Muscle layer of colon (tissue), 2 donors: Measurements from ENCODE around the gene PFKFB1.

ENCODE experiments used
- H3K27ac ChIP-seq: one replicate; pipeline ENCODE4 v1.7.0; 2013; ENCODE audit warnings: low read depth, mild to moderate bottlenecking, low read length, moderate library complexity
- H3K27me3 ChIP-seq, 2 donors: one replicate each; pipeline ENCODE4 v1.7.0; 2013; ENCODE audit warnings: low read length in 2 of 2, mild to moderate bottlenecking in 2 of 2; ENCODE audit not compliant: insufficient read depth in 2 of 2, control insufficient read depth in 1 of 2
- H3K36me3 ChIP-seq: one replicate; pipeline ENCODE4 v1.7.0; 2013; ENCODE audit warnings: mild to moderate bottlenecking, low read length; ENCODE audit not compliant: insufficient read depth
- H3K4me1 ChIP-seq: one replicate; pipeline ENCODE4 v1.7.0; 2013; ENCODE audit warnings: mild to moderate bottlenecking, low read length; ENCODE audit not compliant: insufficient read depth
- H3K4me3 ChIP-seq, 2 donors: one replicate each; pipeline ENCODE4 v1.7.0; 2013; ENCODE audit warnings: low read length in 2 of 2, low read depth in 1 of 2, mild to moderate bottlenecking in 1 of 2, moderate library complexity in 1 of 2
- H3K9ac ChIP-seq: one replicate; pipeline ENCODE4 v1.7.0; 2013; ENCODE audit warnings: low read length
- H3K9me3 ChIP-seq: one replicate; pipeline ENCODE4 v1.7.0; 2013; ENCODE audit warnings: mild to moderate bottlenecking, low read length
- donor health status: abdominal sarcoma.
- donor health status: Adenocarcinoma of cecum.

PFKFB1 gene

DNA sequence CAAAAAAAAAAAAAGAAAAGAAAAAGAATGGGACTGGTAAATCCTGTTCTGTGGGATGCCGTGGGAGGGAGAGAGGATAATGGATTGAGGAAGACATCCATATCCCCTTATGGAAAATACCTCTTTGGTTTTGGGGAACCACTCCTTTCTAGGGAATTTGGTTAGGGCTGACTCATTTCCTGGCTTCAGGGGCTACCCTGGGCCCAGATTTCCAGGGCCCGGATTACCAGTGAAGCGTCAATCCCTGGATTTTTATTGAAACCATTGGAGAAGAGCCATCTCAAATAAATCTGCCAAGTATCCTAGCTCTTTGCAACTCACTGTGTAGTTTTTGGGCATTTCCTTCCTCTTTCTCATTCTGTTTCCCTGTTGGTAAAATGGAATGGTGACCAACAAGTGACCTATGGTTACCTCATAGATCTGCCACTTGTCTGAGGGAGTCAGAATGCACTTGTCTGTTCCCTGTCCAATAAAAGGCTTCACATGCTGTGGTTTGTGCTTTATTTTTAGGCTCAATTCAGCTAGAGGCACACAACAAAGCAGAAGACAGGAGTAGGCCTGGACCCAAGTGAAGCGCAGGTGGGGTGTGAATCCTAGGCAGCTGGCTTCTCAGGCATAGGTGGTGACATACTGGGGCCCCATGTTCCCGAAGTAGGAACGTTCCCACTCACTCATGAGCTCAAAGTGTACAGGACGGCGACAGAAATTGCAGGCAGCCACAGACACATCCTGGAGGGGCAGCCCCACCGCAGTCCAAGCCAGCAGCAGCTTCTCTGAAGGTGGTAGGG lies 14.8 kb upstream of the PFKFB1 start:
- Histone ChIP-seq H3K36me3 (peaks cover 8% of the 10 kb centered on the region), H3K27me3 (no peaks in the 10 kb centered on the region), H3K27ac (no peak overlapping the region), H3K4me3 (no peak overlapping the region), H3K9me3 (no peaks in the 10 kb centered on the region), H3K9ac (no peak overlapping the region), H3K4me1 (no peaks in the 10 kb centered on the region)

DNA sequence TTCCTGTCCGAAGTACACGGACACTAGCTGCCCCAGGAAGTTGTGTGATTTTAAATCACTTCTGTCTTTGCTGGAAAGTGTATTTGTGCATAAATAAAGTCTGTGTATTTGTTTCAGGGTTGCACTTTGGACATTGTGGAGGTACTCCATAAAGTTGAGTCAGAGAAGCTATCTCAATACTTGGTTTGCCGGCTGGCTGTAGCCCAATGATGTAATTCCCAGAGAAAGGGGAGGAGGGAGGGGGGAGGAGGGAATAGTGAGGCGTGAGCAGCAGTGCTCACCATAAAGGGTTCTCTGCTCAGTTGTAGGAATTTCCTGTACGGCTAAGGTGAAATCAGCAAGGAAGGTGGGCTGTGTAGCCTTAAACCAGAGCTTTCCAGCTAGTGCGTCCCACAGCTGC lies 13.7 kb upstream of the PFKFB1 start:
- H3K27me3 ChIP-seq, result no peaks in the 10 kb centered on the region
- H3K4me3 ChIP-seq, result no peak overlapping the region
- H3K36me3 ChIP-seq, result peaks cover 10% of the 10 kb centered on the region
- H3K27ac ChIP-seq, result no peak overlapping the region
- H3K9me3 ChIP-seq, result no peaks in the 10 kb centered on the region
- H3K4me1 ChIP-seq, result no peaks in the 10 kb centered on the region
- no peak overlapping the region for H3K9ac ChIP-seq

DNA sequence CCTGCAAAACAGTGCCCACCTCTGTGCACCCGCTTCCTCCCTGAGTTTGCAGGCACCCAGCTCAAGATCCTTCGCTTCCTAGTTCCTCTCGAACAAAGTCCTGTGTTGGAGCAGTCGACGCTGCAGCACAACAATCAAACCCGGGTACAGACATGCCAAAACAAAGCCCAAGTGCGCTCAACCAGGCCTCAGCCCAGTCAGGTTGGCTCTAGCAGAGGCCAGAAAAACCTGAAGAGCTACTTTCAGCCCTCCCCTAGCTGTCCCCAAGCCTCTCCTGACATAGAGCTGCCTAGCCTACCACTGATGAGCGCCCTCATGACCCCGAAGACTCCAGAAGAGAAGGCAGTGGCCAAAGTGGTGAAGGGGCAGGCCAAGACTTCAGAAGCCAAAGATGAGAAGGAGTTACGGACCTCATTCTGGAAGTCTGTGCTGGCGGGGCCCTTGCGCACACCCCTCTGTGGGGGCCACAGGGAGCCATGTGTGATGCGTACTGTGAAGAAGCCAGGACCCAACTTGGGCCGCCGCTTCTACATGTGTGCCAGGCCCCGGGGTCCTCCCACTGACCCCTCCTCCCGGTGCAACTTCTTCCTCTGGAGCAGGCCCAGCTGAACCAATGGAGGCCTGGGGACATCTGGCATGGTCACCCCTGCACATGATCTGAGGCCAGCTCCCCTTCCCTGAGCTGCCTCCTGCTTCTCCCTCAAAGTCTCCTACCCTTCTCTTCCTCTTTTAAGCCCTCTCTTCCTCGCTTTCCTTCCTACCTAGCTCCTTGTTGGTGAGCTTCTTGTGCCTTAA lies 13.0 kb upstream of the PFKFB1 start:
- Histone ChIP-seq H3K36me3 (peaks cover 10% of the 10 kb centered on the region), H3K9ac (no peak overlapping the region), H3K27ac (no peak overlapping the region), H3K4me1 (no peaks in the 10 kb centered on the region), H3K9me3 (no peaks in the 10 kb centered on the region), H3K4me3 (no peak overlapping the region), H3K27me3 (no peaks in the 10 kb centered on the region)

DNA sequence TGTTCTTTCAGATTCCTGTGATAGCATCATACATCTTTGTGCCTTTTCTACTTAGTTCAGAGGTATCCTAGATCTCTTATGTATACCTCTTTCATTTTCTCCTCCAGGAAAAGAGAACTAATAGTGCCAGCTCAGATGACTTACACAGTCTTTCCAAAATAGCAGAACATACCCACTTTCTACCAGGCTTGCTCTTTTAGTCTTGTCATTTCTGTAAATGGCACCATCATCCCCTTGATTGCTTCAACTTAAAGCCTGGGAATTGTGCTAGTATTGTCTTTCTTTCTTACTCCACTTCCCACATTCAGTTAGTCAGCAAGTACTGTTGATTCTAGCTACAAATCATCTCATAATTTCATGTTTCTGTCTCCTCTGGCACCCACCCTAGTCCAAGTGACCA lies 11.3 kb upstream of the PFKFB1 start:
- H3K9me3 ChIP-seq, result no peaks in the 10 kb centered on the region
- H3K27ac ChIP-seq, result no peak overlapping the region
- H3K4me3 ChIP-seq, result no peak overlapping the region
- H3K9ac ChIP-seq, result no peak overlapping the region
- peaks cover 10% of the 10 kb centered on the region for H3K36me3 ChIP-seq
- no peaks in the 10 kb centered on the region for H3K27me3 ChIP-seq
- H3K4me1 ChIP-seq, result peaks cover 6% of the 10 kb centered on the region

DNA sequence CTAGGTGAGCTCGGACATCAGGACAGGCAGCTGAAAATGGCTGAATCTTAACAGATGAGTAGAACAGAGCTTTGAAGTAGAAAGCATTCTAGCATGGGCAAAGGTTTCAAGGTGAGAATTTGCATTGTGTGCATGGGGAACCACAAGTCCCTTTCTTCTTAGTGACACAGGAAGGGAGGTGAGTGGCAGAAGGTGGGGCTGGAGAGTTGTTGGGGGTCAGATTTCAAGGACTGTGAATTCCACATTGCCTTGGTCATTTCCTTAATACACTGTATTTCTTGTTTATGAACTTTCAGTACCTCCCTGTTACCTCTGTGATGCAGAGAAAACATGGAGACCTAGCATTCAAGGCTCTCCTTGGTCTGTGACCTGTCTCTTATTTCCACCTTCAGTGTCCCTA lies 10.2 kb upstream of the PFKFB1 start:
- H3K4me3 ChIP-seq, result no peak overlapping the region
- no peaks in the 10 kb centered on the region for H3K9me3 ChIP-seq
- no peaks in the 10 kb centered on the region for H3K27me3 ChIP-seq
- peaks cover 6% of the 10 kb centered on the region for H3K4me1 ChIP-seq
- no peak overlapping the region for H3K27ac ChIP-seq
- peaks cover 10% of the 10 kb centered on the region for H3K36me3 ChIP-seq
- no peak overlapping the region for H3K9ac ChIP-seq

DNA sequence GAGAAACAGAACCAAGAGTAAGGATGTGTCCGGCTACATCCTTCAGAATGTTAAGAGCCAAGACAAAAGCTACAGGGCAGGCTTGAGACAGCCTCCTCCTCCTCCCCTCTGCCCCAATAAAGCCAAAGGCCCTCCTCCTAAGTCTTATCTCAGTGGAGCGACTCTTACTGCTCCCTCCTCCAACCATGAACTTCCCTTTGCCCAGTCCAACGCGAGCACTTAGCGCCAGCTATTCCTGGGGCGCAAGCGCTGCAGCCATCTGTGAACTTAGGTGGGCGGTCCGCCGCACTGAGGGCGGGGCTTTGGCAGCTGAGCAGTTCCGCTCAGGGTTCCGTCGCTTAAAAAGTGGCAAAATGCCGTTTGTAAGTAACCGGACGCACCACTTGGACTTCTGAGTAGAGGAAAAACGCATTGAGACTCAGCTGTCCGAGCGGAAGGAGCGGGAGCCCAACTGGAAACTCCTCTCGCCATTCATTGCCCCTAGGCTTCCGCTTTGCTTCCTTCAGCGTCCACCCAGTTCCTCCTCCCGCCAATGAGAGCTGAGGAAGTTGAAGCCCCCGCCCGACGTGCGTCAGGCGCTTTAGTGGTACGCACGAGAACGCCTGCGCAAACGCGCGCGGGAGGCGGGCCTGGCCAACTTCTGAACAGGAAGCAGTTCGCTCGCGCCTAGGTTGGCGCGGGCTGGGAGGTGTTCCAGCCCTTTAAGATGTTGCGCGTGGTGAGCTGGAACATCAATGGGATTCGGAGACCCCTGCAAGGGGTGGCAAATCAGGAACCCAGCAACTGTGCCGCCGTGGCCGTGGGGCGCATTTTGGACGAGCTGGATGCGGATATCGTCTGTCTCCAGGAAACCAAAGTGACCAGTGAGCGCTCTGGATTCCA lies 6.0 kb upstream of the PFKFB1 start, which contains the start of gene APEX2:
APEX2 (plus strand) TSS at position 647 of the 882 bp plus-strand sequence; CDS start at position 707, 60 bp downstream.
- H3K4me3 ChIP-seq, result peak within 1 kb of the TSS; percentile 17 to 46
- peak within 1 kb of the TSS; percentile 37 for H3K9ac ChIP-seq
- H3K27ac ChIP-seq, result peak within 1 kb of the TSS; percentile 73
- no peaks in the 10 kb centered on the region for H3K9me3 ChIP-seq
- H3K36me3 ChIP-seq, result peaks cover 10% of the 10 kb centered on the region
- H3K27me3 ChIP-seq, result no peaks in the 10 kb centered on the region
- H3K4me1 ChIP-seq, result peaks cover 6% of the 10 kb centered on the region

DNA sequence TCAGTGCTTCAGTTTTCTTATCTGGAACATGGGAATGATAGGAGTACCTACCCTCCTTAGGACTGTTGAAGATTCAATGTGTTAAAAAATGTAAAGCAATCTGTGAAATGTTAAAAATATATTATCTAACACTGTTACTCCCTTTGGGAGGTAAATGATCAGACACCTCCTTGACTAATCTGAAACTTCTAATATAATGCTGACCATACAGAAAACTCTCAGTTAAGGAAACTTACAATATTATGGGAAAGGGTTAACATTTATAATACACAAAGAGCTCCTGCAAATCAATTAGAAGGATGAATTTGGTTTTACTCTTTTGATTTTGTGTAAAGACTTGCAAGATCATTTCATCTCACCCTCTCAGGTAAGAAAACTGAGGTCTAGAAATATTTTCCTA lies 1.6 kb upstream of the PFKFB1 start:
- Histone ChIP-seq H3K9ac (no peak overlapping the region), H3K27ac (no peak overlapping the region), H3K4me3 (no peak overlapping the region), H3K36me3 (no peaks in the 10 kb centered on the region), H3K4me1 (no peaks in the 10 kb centered on the region), H3K9me3 (no peaks in the 10 kb centered on the region), H3K27me3 (no peaks in the 10 kb centered on the region)

DNA sequence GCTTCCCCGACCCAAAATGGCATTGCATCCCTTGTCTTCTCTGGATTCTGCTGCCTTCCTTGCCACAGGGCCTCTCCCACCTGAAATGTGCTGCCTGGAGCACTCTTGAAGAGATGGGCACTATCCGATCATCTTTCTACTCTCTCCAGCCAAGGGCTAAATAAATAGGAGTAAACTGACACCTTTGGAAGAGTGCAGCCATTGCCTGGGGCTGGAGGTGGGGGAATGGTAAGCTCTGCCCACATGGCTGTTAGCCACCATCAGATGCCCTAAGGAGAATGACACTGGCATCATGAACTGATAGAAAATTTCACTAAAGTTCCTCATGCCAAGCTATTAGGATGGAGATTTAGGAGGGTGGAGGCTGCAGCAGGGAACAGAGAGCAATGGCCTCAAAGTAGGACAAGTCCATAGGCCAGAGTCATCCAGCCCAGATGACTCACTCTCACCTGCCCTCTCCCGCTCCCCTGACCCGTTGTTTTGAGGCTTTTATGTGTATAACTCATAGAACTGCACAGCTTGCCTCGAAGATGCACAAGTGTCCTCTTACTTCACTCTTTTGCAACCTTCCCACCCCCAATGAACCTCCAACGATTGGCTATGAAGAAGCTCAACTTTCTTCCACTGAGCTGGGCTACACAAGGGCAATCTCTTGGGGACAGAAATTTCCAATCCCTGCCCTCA lies 822 bp upstream of the PFKFB1 start:
- no peaks in the 10 kb centered on the region for H3K4me1 ChIP-seq
- no peaks in the 10 kb centered on the region for H3K9me3 ChIP-seq
- H3K27me3 ChIP-seq, result no peaks in the 10 kb centered on the region
- no peak overlapping the region for H3K27ac ChIP-seq
- H3K36me3 ChIP-seq, result no peaks in the 10 kb centered on the region
- H3K9ac ChIP-seq, result no peak overlapping the region
- no peak overlapping the region for H3K4me3 ChIP-seq

DNA sequence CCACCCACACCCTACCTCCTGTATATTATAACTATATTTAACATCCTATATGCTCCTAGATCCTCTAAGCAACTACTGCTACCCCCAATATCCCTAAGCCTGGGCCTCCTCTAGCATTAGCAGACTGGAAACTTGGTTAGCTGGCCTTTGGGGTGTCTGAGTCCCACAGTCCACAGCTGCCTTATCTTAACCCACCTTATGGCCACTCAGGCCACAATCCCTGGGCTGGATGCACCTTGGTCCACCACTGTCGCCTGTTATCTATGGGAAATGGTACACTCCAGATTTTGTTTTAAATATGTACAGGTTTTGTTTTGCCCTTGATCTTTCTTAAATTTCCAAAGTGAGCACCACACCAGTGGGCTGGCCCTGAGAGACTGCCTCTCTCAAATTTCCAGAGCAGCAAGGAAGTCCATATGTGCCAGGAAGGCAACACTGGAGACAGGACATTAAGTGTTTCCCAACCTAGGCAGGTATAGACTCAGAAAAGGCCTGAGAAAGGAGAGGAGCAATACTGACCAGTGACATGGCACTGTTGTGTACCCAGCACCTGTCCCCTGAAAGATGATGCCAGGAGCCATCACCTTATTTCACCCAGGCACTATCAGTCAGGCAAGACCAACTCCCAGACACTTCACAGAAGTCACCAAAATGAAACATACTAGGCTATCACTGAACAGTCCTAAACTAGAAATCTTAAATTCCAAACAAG lies 921 bp downstream of the PFKFB1 start:
- H3K9me3 ChIP-seq, result no peaks in the 10 kb centered on the region
- no peak overlapping the region for H3K27ac ChIP-seq
- H3K4me1 ChIP-seq, result no peaks in the 10 kb centered on the region
- no peak overlapping the region for H3K9ac ChIP-seq
- no peaks in the 10 kb centered on the region for H3K36me3 ChIP-seq
- H3K27me3 ChIP-seq, result no peaks in the 10 kb centered on the region
- no peak overlapping the region for H3K4me3 ChIP-seq

DNA sequence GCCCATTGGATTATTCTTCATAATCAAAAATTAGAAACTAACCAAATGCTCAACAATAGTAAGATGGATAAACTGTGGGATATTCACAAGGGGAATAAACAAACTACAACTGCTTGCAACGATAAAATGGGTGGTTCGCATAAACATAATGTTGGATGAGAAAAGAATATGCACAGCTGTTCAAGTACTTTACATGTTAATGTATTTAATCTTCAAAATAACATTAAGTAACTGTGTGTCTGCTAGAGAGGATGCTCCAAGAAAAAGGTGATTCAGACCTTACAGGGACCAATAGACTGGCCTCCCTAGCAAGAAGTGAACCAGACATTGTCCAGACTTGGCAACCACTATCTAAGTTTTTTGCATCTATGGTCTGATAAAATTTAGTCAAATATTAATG lies 2.3 kb downstream of the PFKFB1 start:
- no peak overlapping the region for H3K4me3 ChIP-seq
- H3K36me3 ChIP-seq, result no peaks in the 10 kb centered on the region
- no peak overlapping the region for H3K9ac ChIP-seq
- no peak overlapping the region for H3K27ac ChIP-seq
- H3K27me3 ChIP-seq, result no peaks in the 10 kb centered on the region
- H3K9me3 ChIP-seq, result no peaks in the 10 kb centered on the region
- no peaks in the 10 kb centered on the region for H3K4me1 ChIP-seq
